A673 (cell line): ENCODE measurements around the gene APBA1.

ENCODE experiments used
- EZH2 ChIP-seq: fragments of 200-600 bp; sonication (generic); IDR thresholded peaks from 2 replicates; pipeline ENCODE4 v1.6.1; 2017; ENCODE audit warnings: borderline replicate concordance, low read depth, mild to moderate bottlenecking, mixed read lengths, antibody characterized with exemption, low read length; ENCODE audit not compliant: poor library complexity, severe bottlenecking
- TF ChIP-seq, protein P1 (sequence below): fragments of 300-800, 200-600 bp; sonication (generic); conservative IDR thresholded peaks from 2 replicates; pipeline ENCODE4 v1.5.1; 2017; ENCODE audit warnings: low read depth, mild to moderate bottlenecking, antibody characterized with exemption, low read length, moderate library complexity, mixed read lengths

GRCh38 chr9:69458176-69458575 lies 214.0 kb downstream of the APBA1 start:
- TF ChIP-seq, protein P1, sequence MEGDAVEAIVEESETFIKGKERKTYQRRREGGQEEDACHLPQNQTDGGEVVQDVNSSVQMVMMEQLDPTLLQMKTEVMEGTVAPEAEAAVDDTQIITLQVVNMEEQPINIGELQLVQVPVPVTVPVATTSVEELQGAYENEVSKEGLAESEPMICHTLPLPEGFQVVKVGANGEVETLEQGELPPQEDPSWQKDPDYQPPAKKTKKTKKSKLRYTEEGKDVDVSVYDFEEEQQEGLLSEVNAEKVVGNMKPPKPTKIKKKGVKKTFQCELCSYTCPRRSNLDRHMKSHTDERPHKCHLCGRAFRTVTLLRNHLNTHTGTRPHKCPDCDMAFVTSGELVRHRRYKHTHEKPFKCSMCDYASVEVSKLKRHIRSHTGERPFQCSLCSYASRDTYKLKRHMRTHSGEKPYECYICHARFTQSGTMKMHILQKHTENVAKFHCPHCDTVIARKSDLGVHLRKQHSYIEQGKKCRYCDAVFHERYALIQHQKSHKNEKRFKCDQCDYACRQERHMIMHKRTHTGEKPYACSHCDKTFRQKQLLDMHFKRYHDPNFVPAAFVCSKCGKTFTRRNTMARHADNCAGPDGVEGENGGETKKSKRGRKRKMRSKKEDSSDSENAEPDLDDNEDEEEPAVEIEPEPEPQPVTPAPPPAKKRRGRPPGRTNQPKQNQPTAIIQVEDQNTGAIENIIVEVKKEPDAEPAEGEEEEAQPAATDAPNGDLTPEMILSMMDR, result no peak
- TF ChIP-seq EZH2, result no peak
